GM21825 (cell line): ENCODE measurements around the gene SUSD4.

Experiments used
- ATAC-seq: cut with Tn5 transposase; IDR thresholded peaks from one replicate; pipeline ENCODE4 v1.9.1; 2021; ENCODE audit warnings: mild to moderate bottlenecking, moderate library complexity; ENCODE audit not compliant: unreplicated experiment

The SUSD4 gene

DNA sequence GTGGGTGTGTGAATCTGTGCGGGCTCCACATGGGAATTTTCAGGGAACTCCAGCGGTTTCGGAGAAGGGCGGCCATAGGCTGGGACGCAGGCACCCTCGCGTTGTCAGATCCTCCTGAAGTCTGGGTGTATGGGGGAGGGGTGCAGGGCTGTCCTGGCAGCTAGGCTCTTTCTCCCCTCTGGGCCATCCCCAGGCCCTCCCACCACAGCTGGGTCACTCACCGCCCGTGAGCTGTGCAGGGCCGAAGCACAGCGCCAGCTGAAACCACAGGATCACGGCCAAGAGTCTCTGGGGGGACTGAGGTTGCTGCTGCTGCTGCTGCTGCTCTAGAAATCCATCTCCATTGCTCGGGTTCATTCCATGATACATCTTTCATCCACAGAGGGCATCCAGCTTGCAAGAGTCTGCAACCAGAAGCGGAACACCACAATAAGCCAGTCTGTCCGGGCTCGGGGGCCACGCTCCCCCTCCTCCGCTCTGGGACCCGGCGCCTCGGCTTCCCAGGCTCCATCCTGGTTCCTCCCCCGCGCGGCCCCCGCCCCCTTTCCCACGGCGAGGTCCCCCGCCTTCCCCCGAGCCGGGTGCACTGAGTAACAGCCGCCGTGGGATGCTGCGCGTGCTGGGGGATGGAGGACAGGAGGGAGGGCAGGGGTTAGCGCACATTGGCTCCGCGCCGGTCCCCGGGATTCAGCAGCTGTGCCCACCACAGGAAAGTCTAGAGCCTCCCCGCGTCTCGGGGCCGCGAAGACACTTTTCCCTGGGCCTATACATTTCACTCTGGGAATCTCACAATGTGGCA, 720 bp downstream of the SUSD4 start:
- no peak for ATAC-seq

DNA sequence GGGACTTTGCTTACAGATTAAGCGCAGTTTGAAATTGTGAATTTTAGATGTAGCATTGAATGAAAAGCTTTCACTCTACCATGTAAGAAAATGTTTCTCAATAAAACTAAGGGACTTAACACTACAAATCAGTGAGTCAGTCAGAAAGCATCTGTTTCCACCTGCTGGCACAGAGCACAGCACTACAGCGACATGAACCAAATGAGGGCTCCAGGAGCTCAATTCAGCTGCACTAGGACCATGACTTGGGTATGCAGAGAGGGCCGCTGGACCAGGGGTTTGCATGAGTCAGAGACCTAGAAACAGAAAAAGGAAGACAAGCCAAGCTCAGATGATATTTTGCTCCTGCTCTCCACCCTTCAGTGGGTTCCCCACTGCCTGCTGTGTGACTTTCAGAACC, 5.2 kb downstream of the SUSD4 start:
- no peak for ATAC-seq

DNA sequence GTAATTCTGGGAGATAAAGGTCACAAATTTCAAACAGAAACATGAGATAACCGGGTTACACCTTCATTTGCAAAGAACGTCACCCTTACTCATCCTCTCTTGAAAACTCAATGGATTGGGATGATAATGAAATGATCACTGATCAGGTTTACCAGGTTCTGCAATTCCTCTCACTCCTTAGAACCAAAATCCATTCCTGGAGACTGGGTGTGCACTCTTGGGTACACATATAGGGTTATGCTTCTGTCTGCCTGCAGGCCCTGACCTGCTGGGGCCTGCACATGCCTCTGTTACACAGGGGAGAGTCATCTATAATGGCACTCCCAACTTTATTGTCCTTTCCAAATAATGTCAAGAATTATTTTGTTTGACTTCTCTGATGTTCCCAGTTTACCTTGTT, 8.3 kb downstream of the SUSD4 start:
- no peak for ATAC-seq

DNA sequence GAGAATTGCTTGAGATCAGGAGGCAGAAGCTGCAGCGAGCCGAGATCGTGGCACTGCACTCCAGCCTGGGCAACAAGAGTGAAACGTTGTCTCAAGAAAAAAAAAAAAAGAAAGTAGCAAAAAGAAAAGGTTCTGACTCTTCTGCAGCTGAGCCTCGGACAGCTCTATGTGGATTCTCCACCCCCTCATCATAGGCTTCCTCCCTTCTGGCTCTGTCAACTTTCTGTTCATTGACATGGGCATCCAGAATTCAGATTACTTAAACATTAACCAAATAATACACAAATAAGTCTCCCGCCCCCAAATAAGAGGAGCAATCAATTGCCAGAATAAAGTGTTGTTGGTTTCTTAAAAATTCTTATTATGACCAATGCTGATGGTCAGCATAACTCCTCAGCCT, 10.0 kb downstream of the SUSD4 start:
- ATAC-seq: no peak

DNA sequence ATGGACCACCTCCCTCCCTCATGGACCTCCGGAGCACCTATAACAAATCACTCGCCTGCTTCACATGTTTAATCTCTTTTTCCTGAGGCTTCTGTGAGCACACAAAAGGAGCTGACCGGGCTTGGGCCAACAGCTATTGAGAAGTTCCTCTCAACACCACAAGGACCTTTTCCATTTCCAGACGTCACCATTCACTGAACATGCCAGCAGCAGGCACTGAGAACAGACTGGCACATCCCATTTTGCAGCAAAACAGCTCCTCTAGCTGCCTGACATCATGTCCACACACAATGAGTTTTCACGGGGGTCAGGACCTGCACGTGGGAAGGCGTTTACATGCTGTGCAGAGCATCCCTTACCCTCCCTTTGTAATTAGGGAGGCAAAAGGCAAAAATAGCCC, 11.0 kb downstream of the SUSD4 start:
- no peak for ATAC-seq

DNA sequence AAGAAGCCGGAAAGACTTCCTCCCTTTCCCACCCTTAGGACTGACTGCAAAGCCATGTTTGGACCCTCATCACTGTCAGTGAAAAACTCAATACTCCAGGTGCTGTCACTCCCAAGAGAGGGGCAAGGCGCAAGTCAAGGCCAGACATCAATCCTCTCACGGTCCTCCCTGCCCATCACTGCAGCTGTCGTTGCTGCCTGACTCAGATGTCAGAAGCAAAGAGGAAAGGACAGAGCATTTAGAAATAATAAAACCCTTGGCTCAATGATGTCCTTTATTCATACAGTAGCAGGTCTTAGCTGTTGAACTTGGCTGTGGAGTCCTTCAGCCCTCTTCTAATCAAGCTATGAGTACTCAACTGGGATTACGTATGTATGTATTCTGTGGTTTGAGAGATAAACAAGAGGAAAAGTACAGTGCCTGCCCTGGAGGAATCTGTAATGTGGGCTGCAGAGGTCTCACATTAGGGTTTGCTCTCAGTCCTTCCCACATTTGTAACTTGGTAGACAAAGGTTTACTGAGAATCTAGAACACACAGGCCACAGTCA, 13.5 kb downstream of the SUSD4 start:
- no peak for ATAC-seq

DNA sequence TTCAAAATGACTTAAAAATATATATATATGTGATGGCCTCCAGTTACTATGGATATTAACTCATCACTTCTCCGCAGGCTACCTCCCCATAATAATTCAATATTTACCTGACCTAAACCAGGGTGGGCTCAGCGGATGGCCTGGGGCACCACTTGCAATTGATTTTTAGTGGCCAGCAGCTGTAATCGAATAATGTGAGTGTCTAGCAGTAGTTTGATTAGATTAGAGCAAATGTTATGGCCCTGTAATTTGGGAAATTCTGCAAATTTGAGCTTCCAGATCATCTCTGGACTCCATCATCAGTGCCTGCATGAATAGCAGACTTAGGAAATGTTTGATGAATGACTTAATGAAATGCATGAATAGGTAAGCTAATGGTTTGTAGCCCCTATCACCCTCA, 14.7 kb downstream of the SUSD4 start:
- ATAC-seq: no peak

DNA sequence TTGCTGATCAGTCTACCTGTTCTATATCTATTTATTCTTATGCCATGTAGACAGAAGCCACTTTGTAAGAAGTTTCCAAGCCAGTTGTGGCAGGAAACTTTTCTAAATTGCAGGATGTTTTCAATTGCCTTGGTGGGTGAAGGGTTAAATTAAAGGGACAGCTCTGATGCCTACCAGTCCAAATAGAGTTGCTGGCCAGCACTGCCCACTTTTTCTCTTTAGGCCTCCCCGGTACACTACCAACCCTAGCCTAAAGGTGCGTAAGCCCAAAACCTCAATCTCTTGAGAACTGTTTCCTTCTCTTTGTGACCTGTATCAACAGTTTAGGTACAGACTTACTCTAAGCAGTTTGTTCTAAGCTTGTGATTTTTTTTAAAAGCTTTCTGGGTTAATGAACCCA, 15.5 kb downstream of the SUSD4 start:
- no peak for ATAC-seq

DNA sequence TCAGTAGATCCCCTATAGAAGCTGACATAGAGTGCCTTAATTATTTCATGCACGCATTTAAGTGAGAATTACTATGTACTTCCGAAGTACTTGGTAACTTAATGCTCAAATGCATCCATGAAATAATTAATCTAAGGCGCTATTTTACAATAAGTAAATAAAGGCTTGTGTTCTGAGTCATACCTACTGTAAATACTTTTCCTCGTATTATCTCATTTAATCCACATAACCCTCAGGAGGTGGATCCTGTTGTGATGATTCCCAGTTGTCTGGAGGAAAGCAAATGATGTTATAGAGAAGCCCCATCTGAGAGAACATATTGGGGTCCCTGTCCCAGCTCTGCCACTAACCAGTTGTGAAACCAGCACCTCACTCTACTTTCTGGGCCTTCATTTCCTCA, 16.4 kb downstream of the SUSD4 start:
- no peak for ATAC-seq

DNA sequence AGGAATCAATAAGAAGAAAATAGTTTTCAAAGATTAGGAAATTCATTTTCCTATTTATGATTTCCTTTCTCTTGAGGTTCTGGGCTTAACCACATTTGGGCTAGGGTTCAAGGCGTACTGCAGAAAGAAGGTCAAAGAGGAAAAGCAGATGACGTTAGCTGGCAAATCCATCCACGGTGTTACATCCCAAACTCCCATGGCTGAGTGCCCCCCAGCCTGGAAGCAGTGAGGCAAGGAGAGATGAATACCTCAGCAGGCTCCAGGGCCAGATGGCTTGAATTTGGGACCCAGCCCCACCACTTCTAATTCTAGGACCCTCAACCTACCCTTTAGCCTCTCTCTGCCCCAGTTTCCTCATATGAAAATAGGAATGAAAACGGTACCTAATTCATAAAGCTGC, 17.7 kb downstream of the SUSD4 start:
- ATAC-seq: no peak

DNA sequence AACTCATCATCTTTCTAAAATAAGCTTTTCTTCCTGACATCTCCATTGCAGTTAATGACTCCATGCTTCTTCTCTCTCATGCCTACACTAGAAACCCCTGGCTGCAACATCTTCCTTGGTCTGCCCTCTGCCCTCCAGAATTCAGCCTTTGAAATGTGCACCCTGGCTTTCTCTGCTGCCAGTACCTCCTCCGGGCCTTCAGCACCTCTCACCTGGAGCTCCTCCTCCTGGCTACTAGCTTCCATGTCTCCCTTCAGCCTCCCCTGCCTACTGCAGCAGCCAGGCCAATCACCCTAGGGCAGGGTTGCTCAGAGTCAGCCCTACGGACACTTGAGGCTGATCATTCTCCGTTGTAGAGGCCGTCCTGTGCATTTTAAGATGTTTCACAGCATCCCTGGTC, 18.3 kb downstream of the SUSD4 start:
- ATAC-seq: no peak

DNA sequence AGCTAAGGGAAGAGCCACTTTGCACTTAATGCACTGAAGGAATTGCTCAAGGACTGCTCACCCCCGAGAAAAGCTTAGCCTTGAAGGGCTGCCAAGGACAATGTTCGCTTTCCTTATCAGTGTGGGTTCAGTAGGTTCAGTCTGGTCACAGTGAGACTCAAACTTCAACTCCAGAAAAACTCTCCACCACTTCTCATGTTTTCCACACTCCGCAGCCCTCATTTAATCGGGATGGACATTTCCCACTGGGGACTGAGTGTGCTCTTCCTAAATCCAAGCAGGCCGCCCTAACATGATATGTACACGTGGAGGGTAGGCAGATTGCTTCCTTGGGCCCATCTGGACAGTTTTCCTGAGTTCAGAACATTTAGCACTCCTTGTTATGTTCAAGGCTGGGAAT, 19.5 kb downstream of the SUSD4 start:
- no peak for ATAC-seq

DNA sequence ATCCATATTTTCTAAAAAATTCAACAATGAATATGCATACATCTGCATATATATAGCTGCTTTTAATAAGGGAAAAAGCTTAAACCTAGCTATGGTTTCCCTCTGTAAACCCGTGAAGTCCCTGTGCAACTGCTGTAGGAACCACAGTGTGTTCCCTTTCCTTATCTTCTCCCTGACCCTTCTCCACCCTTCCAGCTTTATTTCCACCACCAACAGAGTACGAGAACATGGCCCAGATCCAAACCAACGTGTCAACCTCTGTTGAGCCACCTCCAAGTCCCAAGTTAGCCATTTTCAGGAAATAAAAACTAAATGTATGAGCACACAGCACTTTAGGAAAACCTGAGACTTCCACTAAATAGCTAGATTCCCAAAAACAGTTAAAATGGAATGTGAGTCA, 20.3 kb downstream of the SUSD4 start:
- no peak for ATAC-seq

DNA sequence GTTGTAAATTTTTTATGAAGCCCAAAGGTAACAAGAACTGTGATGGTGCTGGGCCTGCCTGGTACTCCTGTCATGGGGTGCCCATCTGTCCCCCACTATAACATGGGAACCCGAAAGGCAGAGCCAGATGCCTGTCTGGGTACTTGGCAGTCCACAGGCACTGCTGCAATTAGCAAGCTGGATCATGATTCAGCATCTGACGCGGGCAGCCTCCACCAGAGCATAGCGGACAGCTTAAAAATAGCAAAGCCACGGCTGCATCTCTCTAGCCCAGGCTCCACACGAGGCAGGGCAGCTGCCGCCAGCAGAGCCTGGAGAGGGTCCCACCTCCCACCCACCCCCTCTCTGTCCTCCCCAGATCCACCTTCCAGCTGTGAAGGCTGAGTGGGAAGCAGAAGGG, 22.9 kb downstream of the SUSD4 start:
- ATAC-seq: no peak

DNA sequence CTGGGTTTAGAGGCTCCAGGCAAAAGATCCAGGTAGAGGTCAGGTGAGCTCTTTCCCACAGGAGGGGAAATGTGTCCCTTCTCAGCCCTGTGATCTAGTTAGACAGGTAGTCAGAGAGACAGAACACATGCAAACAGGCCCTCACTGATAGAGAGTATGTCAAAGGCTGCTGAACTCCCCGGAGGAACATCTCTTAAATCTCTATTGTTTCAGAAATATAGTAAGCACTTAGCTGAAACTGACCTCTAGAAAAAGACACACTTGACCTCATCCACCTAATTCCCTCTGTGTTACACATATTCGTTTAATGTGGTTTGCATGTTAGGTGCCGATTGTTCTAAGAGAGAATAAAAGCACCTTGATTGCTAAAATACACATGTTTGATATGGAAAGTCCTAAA, 23.3 kb downstream of the SUSD4 start:
- ATAC-seq: no peak

DNA sequence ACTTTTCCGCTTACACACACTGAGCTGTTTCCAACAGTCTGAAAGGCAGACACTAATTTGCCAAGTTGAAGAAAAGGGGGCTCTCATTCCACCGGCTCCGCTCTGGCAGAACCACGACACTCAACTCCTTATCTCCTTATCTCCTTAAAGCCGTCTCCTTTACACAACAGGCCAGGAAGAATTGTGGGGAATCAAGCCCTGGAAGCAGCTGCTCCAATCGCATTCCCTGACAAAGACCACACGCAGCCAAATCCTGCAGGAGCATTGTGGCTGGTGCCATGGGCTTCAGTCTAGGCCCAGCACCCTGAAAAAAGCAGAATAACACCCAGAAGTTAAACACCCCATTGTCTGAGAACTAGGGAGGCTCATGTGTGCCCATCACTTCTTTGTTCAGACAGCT, 24.1 kb downstream of the SUSD4 start:
- ATAC-seq: no peak

DNA sequence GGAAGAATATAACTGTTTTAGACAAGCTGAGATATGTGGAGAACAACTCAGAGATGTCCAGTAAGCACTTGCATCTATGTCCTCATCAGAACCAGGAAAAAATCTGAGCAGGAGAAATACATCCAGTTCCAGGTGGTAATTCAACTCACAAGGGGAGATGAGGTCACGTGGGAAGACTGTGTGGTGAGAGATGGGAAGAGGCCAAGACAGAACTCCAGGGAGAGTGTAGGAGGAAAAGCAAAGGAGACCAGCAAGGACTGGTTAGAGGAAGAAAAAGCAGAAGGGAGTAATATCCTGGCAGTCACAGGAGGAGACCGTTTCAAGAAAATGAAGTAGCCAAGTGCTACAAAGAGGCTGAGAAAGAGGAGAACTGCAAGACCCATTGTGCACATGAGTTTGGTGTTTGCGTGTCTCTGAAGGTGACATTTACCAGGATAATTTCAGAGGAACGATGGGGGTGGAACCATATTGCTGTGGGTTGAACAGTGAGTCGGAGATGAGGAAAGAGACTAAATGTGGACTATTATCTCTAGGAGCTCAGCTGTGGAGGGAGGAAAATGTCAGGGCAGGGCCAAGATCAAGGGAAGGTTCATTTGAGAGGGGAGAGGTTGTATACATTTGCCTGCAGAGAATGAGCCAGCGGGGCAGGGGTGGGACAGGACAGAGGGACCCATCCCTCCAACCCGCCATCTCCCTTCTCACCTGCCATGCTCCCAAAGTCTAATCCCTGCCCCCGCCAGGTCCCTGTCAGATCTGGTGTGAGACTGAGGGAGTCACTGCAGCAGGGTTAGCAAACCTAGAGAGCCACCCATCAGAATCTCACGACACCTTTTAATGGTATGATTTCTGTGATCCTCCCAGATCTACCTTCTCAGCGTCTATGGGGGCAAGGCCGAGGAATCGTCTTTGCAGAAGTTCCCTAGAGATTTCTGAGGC, 24.9 kb downstream of the SUSD4 start:
- ATAC-seq: no peak

DNA sequence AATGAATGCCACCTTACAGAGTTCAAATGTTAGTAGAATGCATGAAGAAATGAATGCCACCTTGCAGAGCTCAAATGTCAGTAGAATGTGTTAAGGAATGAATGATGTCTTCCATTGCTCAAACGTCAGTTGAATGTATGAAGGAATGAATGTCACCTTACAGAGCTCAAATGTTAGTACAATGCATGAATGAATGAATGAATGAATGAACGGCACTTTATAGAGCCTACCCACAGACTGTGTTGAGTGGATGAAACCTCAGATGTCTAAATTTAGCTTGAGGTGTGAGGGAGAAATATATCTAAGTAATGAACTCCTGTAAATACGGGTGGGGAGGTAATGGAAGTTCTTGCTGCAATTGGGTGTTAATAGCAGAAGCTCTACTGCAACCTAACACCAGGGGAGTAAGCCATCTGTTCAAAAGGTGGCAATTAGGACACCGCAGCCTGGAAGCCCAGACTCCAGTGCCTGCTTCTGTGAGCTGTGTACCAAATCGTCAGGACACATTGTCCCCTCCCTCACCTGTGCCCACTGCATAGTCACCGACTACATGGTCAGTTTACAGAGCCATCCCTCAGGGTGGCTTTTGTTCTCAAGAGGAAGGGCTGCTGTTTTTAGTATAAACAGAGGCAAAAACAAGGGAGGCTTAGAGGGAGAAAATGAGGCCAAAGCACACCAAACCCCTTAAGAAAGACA, 26.7 kb downstream of the SUSD4 start:
- ATAC-seq: no peak

DNA sequence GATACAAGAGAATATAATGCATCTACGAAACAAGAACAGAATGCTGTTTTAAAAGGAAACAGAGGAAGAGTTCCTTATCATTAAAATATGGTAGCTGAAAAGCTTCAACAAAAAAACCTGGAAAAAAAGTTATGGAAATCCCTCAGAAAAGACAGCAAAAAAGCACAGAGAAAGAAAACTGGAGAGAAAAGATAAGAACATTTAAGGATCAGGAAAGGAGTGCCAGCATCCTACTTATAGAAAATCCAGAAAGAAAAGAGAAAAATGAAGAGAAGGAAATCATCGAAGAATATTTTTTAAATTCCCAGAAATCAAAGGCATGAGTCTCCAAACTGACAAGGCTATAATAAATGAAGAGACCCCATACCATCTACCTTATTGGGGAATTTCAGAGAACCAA, 29.8 kb downstream of the SUSD4 start:
- no peak for ATAC-seq

DNA sequence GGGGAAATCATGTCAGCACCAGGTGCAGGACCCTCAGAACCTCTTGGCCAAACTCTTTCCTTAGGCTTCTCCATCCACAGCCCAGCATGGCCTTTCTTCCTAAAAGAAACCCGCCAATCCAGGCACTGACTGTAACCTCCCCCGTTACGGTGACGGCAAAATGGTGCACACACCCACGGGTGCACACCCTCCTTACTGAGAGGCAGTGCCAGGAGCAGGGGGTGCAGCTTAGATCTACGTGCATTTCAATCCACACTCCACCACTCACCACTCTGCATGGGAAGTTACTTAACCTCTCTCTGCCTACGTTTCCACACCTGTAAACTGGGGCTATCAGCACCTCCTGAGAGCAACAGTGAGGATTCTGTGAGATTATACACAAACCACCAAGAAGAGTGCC, 31.0 kb downstream of the SUSD4 start:
- no peak for ATAC-seq

DNA sequence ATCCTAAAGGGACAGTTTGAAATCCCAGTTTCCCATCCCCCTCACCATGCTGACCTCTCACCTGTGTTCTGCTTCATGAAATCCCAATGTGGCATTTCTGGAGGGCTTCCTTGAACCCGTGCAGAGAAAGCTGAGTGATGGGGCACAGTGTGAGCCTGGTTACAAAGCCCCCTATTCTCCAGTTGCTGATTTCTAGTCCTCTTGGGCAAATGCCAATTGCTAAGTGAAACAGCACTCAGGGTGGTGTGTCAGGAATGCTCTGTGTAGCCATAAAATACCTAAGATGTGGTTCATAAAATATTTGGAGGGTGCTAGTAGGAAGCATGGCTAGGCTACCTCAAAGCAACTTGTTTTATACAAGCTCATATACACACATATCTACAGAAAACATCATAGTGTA, 32.0 kb downstream of the SUSD4 start:
- no peak for ATAC-seq
